ENCODE results near the gene TMEM220. TPM values are rescaled to one million over a fixed set of nuclear protein-coding genes. Genes with fewer than 3 reads are reported as not detected.
"Not testable (repeated sequence)": the region's sequence is repeated elsewhere in the genome, so short reads cannot be mapped to it uniquely, and the experiment has no call there.

The TMEM220 gene
- total RNA-seq, 1 donor from 2014 or later: 3.8 TPM

DNA sequence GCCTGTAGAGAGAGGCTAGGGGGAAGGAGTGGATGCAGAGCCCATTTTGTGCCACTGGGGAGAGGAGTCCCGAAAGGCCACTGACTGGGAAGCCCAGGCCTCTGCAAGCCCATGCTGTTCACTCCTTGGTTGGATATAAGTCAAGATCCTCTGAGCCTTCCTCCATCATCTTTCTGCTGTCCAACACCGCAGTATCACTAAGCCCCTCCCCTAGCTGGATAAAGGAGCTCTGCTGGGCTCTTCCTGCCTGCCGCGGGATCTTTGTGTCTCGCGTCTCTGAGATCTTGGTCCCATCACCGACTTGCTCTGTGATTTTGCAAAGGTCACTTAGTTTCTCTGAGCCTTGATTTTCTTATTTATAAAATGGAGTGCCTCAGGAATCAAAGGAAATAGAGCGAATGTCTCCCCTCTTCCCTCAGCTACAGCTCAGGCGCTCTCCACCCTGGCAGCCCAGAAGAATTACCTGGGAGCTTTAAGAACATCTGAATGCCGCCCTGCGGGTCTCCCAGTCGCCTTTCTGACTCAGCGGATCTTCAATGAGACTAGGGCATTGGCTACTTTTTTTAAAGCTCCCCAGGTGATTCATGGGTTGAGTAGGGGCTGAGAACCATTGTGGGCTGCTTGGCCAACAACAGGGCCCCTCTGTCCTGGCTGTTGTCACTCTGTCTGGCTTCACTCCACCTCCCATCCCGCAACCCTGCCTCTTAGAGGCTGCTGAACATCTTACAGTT, 25.2 kb upstream of the TMEM220 start:
- no peak for DNase-seq

DNA sequence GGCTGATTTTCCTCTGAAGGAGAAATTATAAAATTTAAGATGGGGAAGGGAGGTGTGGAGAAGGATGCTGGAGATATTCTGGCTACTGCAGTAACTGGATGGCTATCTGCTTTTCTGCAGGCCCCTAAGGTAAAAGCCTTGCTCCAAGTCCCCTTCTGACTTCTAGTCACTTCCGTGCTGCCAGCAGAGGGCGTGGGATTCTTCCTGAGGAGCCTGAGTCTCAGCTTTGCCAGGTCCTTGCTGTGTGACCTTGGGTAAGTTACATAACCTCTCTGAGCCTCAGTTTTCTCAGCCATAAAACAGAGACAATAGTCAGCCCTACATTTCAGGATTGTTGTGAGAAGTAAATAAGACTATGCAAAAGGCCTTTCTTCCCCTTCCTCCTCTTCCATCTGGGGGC, 24.3 kb upstream of the TMEM220 start:
- no peak for DNase-seq

DNA sequence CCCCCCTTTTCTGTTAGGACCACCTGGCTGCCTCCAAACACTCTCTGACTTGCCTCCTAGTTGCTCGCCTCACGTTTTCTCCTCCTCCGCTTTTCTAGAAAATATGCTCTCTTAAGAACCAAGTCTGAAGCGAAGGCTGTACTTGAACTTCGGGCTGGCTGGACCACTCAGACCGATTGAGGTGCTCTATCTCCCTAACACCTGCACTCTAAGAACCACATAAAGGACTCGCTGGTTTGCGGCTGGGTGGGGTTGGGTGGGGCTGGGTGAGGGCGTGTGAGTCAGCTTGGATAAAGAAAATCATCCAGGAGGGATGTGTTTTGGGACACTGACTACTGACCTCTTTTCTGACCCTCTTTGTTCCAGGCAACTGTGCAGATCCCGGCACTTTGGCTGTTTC, 22.9 kb upstream of the TMEM220 start:
- DNase-seq: no peak

DNA sequence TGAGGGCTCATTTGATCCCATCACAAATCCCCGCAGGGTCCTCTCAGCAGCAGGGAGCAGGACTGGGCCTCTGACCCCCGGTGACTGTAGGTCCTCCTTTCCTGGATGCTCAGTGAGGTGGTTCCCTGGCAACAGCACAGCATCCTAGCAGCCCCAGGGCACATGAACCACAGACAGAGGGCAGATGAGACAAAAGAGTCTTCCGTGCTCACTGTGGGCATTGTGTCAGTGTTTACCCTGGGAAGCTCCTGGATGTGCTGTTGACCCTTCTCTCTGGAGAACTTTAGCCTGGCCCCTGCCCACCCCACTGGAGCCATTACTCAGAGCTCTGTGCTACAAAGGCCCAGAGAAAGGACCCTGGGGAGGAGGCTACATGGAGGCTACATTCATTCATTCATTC, 21.7 kb upstream of the TMEM220 start:
- DNase-seq: no peak

DNA sequence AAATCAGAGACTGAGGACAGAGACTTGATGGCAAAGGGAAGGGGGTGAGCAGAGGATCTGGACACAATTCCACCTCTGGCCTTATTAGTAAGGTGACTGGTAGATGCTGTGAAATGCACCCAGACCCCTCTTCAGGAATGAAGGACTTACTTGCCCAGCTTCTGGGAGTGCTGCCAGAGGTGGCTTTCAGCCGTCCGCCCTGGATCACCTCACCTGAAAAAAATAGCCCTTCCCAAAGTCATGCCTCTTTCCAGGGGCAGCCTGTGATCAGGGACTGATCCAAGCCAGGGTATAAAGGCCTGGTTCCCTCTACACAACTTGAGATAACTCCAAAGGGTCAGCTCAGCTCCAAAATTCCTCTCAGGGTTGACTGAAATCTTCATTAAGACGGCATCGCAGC, 20.4 kb upstream of the TMEM220 start:
- no peak for DNase-seq

DNA sequence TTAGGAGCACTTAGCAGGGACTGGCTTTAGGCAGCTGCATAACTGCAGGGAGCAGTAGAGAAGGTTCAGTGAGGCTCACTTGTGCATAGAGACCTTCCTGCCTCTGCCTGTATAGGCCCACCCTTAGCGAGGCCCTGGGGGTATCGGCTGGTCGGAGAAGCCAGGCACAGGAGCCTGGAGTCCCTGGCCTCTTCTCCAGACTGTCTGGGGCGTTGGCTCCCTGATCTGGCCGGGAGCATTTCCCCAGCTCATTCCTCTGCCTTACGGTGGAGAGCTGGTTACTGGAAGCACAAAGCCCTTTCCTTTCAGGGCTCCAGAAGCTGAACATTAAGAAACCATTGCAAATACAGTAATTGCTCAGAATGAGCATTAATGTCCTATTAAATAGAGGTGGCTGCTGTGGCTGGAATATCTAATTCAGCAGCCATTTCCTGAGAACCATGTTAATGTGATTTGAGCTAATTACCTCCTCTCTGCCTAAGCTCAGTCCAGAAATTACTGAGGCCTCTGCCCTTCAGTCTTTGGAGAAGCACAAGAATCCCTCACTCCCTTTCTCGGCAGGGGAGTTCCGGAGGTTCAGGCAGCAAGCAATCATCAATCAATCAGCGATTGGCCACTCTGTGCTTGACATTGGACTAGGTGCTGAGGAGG, 18.8 kb upstream of the TMEM220 start:
- DNase-seq: no peak

DNA sequence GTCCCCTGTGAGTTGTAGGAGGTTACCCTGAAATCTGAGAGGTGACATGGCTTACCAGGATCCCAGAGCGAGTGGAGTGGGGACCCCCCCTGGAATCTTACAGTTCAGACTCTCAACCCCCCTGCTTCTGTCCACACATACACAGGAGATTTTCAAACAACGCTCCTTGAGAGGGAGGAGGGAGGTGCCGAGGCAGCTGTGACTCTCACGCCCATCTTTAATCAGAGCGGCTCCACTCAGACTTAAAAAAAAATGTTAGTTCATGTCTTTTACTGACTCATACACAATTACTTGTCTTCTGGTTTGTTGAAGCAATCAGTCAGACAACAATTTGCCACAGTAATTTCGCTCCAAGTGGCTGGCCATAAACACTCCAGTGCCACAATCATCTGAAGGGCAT, 15.4 kb upstream of the TMEM220 start:
- no peak for DNase-seq

DNA sequence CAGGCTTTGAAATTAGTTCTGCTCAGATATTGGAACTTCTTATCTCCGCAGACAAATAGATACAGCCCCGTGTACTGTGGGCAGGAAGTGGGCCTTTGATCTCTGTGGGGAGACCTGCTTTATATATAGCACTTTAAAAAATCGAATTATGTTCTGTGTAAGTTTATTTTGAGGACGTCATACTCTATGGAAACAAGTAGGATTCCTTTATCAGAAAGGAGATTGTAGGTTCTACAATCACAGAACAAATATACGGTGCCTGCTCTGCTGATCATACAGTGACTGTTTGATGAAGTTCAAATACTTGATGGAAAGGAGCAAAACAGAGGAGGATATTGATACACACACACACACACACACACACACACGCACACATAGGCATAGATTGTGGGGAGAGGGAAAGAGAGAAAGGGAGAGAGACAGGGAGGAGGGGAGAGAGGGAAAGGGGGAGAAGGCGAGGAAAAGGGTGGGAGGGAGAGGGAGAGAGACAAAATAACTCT, 14.7 kb upstream of the TMEM220 start:
- DNase-seq: no peak

DNA sequence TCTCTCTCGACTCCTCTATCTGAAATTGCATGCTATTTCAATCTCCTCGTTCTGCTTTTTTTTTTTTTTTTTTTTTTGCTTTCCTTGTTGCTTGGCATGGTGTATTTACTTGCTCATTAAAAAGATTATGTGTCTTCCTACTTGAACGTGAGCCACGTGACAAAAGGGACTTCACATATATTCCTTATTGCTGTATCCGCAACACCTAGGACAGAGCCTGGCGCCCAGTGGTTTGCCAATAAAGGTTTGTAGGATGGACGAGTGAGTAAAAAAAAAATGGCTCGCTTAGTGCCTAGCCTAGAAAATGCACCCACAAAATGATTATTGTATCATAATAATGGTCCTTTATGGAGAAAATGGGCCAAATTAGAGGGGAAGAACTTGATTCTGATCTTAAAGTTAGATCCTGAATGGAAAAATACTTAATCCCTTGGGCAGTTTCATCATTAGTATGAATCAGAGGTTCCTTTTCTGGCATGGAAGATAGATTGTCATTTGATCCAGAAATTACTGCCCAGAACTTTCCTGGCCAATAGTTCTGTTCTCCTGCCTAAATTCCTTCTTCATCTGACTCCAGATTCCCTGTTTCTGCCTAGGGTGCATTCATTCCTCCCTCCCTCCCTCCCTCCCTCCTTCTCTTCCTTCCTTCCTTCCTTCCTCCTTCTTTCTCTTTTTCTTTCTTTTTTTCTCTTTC, 13.6 kb upstream of the TMEM220 start:
- DNase-seq: peak; percentile 18

DNA sequence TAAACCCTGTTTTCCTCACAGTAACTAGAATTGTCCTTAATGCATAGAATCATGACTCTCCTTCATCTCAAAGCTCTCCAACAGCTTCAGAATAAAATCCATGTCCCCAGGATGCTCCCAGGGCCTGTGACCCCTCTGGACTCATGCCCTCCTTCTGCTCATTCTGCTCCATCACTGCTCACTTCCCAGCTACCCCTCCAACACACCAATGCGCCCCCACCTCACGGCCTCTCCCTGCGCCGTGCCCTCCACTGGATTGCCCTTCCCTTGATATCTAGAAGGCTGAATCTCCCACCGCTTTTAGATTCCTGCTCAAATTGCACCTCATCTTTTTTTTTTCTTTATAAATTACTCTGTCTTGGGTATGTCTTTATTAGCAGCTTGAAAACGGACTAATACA, 12.6 kb upstream of the TMEM220 start:
- DNase-seq: no peak

DNA sequence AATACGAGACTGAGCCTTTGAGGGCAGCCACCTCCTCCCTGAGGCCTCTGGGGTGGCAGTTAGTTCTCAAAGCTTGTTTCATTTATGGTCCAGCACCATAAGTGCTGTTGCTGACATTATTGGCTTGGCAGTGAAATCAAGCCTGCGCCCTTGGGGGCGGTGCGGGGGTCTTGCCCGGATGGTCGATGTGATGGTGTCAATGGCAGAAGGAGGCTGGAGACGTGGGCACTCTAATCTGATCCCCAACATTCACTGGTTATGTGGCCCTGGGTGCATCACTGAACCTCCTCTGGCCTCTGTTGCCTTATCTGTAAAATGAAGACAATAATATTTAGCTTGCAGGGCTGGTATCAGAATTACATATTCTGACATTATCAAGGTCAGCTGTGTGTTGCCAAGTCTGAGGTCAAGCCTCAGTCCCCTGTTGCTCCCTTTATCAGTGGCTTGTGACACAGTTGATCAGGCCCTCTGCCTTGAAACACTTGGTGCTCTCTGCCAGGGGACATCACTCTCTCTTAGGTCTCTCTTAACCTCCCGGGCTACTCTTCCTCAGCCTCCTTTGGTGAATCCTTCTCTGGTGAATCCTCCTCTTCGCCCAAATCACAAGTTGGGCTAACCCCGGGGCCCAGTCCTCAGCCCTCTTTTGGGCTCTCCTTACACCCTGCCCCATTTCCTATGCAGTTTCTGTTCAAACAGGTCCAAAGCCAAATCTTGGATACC, 11.8 kb upstream of the TMEM220 start:
- DNase-seq: no peak

DNA sequence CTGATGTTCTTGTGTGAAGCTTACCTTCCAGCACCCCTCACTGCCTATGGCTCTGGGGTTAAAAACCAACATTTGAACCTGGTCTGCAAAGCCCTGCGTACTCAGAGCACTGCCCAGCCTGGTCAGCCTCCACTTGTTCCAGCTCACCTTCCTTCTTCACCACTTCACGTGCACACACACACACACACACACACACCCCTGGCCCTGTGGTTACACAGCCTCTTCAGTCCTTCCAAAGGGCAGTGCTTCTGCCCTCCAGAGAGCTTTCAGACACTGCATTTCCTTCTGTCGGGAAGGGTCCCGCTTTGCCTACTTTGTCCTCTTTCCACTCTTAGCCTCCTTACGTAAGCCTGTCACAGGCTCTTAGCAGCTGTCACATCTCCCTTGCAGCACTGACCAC, 9.6 kb upstream of the TMEM220 start:
- no peak for DNase-seq

DNA sequence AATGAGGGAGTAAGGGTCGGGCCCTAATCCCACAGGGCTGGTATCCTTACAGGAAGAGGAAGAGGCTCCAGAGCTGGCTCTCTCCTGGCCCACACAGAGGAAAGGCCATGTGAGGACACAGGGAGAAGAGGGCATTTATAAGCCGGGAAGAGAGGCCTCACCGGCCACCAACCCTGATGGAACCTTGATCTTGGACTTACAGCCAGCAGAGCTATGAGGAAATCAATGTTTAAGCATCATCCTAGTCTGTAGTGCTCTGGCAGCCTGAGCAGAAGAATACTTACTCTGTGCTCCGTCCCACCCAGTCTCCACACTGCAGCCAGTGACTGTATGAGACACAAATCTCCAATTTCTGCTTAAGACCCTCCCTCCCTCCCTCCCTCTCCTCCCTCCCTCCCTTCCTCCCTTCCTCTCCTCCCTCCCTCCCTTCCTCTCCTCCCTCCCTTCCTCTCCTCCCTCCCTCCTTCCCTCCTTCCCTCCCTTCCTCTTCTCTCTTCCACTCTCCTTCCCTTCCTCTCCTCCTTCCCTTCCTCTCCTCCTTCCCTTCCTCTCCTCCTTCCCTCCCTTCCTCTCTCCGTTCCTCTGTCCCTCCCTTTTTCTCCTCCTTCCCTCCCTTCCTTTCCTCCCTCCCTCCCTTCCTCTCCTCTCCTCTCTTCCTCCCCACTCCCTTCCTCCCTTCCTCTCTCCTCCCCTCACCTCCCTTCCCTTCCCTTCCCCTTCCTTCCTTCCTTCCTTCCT, 8.9 kb upstream of the TMEM220 start:
- peak; percentile 46 for DNase-seq

DNA sequence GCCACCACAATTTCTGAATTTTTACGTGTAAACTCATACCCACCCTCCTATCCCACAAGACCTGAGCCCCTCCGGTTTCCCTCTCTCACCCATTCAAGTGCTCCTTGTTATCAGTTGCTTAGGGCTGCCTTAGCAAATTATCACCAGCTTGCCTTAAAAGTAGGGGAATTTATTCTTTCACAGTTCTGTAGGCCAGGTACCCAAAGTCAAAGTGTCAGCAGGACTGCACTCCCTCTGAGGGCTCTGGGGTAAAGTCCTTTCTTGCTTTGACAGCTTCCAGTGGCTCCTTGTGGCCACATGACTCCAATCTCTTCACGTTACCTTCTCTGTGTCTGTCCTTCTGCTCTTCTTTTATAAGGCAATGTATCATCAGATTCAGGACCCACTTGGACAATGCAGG, 7.9 kb upstream of the TMEM220 start:
- no peak for DNase-seq

DNA sequence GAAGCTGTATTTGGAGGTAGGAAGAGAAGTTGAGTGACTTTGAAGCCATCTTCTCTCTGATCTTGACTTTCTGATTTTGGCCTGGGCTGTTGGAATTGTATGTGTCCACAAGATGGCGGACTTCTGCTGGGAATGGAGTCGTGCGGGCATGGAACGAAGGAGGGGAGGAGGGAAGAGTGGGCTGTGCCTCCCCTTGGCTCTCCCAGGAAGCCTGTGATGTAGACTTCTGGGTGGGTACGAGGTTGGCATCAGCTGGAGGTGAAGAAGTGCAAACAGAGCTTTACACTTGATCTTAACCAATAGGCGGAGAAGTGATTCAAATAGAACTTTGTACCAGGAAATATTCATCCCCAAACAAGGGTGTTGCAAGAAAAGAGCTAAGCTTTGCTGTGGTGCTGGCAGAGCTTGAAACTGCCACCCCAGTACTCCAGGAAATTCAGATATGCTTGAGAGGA, 7.4 kb upstream of the TMEM220 start:
- peak; percentile 86 for DNase-seq

DNA sequence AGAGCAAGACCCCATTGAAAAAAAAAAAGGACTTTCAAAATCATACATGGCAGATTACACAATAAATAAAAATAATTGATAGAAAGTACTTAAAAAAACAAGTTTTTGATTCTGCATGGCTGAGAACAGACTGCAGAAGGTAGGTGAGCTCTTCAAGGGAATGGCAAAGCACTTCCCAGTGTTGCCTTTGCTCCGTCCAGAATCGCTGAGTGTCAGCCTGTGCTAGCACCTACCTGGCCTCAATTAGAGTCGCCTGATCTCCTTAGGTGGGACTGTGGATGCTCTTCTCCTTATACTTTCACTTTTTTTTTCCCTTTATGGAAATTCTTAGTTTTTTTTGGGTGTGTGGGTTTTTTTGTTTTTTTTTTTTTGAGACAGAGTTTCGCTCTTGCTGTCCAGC, 6.0 kb upstream of the TMEM220 start:
- no peak for DNase-seq

DNA sequence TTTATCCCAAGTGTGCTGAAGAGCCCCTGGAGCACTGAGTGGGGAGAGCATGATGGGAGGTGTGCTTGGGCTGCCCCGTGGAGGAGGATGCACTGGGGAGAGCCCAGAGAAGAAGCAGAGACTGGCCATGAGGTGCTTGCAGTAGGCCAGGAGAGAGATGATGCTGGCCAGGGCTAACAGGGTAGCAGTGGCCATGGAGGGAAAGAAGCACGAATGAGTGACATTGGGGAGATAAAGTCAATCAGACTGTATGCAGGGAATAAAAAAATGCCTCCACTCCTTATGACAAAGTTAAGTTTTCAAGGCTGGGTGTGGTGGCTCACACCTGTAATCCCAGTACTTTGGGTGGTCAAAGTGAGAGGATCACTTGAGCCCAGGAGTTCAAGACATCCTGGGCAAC, 5.4 kb upstream of the TMEM220 start:
- DNase-seq: no peak

DNA sequence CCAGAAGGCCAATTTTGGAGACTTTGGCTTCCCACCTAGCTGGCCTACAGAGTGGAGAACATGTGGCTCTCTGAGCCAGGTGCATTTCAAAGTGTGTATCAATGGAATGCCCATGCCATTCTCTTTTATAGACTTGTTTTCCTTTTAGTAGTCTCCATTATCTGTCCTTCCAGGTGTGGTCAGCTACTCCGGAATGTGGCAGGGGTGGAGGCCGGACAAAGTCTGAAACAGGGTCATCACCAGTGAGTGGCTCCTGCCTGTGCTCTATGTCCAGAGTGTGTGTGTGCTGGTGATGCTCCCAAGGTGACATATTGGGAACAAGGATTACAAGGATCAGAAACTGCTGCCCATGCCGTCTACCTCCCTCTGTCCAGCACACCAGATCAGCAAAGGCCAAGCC, 3.8 kb upstream of the TMEM220 start:
- DNase-seq: no peak

DNA sequence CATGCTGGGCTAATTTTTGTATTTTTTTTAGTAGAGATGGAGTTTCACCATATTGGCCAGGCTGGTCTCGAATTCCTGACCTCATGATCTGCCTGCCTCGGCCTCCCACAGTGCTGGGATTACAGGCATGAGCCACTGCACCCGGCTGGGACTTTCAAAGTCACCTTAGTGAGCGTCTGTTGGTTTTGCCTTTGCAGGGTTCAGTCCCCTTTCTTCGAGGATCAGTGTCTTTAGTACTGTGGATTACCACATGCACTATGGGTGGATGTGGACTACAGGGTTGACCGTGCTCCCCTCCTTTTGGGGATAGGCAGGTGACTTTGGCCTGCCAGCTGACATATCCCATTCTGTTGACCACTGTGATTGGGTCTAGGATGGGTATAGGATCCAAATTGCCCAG, 2.3 kb upstream of the TMEM220 start:
- not testable (repeated sequence) for DNase-seq

DNA sequence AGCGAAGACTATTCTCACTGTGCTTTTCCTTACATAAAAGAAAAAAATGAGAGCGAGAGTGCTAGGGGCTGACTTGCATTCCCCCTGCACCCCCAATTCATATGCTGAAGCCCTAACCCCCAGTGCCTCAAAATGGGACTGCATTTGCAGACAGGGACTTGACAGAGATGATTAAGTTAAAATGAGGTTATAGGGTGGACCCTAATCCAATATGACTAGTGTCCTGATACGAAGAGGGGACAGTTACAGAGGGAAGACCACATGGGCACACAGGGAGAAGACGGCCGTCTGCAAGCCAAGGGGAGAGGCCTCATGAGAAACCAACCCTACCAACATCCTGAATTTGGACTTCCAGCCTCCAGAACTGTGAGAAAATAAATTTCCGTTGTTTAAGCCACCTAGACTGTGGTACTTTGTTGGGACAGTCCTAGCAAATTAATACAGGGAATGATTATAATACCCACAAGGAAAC, 1.6 kb upstream of the TMEM220 start:
- DNase-seq: no peak

DNA sequence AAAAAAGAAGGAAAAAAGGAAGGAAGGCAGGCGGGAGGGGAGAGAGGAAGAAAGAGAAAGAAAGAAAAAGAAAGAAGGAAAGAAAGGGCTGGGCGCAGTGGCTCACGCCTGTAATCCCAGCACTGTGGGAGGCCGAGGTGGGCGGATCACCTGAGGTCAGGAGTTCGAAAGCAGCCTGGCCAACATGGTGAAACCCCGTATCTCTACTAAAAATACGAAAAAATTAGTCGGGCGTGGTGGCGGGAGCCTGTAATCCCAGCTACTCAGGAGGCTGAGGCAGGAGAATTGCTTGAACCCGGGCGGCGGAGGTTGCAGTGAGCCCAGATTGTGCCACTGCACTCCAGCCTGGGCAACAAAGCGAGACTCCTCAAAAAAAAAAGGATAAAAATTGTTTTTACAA, 424 bp upstream of the TMEM220 start:
- not testable (repeated sequence) for DNase-seq

Data from tongue (tissue), 2 donors.